Small intestine (tissue), 7 donors: Measurements from ENCODE around the gene KIR2DL1. TPM values are rescaled to one million over a fixed set of nuclear protein-coding genes. Genes with fewer than 3 reads are reported as not detected.
"Not testable (repeated sequence)": the region's sequence is repeated elsewhere in the genome, so short reads cannot be mapped to it uniquely, and the experiment has no call there.

Experiments
- DNase-seq, 2 donors: peaks; one replicate each; pipeline versions ENCODE4 v3.0.0 to v3.0.0-alpha.2; 2013
- FAIRE-seq: peaks from 2 replicates; lab custom pipeline; 2012; peaks lifted over from hg19 to GRCh38; lab: Jason Lieb, UNC
- H3K27ac ChIP-seq, 3 donors: one replicate each; pipeline ENCODE4 v1.5.1; 2013; ENCODE audit warnings: low read length in 2 of 3, mild to moderate bottlenecking in 2 of 3, control low read depth in 1 of 3, inconsistent platforms in 1 of 3, low read depth in 1 of 3, moderate library complexity in 1 of 3
- H3K27me3 ChIP-seq, 3 donors: one replicate each; pipeline ENCODE4 v1.6.1; 2013; ENCODE audit warnings: low read length in 3 of 3, inconsistent platforms in 1 of 3; ENCODE audit not compliant: control insufficient read depth in 3 of 3, insufficient read depth in 3 of 3
- H3K36me3 ChIP-seq, 3 donors: one replicate each; pipeline ENCODE4 v1.6.1; 2013; ENCODE audit warnings: low read length in 3 of 3, inconsistent platforms in 1 of 3, low read depth in 1 of 3, mild to moderate bottlenecking in 1 of 3, moderate library complexity in 1 of 3; ENCODE audit not compliant: control insufficient read depth in 3 of 3, insufficient read depth in 2 of 3
- H3K4me1 ChIP-seq, 3 donors: one replicate each; pipeline ENCODE4 v1.6.1; 2013; ENCODE audit warnings: low read length in 2 of 3, inconsistent platforms in 1 of 3, low read depth in 1 of 3, mild to moderate bottlenecking in 1 of 3, moderate library complexity in 1 of 3; ENCODE audit not compliant: control insufficient read depth in 3 of 3, insufficient read depth in 2 of 3
- H3K4me3 ChIP-seq, 3 donors: one replicate each; pipeline ENCODE4 v1.5.1; 2013; ENCODE audit warnings: low read length in 3 of 3, control low read depth in 1 of 3, inconsistent platforms in 1 of 3, low read depth in 1 of 3, mild to moderate bottlenecking in 1 of 3, moderate library complexity in 1 of 3
- H3K9me3 ChIP-seq, 2 donors: one replicate each; pipeline ENCODE4 v1.6.1; 2013; ENCODE audit warnings: low read depth in 1 of 2, low read length in 1 of 2; ENCODE audit not compliant: control insufficient read depth in 2 of 2, insufficient read depth in 1 of 2
- WGBS, 3 donors: extraction: QIAGEN DNeasy Blood & Tissue Kit; methylation state at CpG; one replicate each; pipeline ENCODE4 v1.1.7; 2013; 5-methylcytosine and 5-hydroxymethylcytosine counted together
- polyA plus RNA-seq, 4 donors: library from polyadenylated mRNA; stranded (reverse) in 3 of 4; unstranded in 1 of 4; fragments of 200-250 nt in 3 of 4; fragments of 120-200 nt in 1 of 4; gene quantifications; one replicate each; pipeline versions ENCODE4 v1.2.1 to v1.2.3, GENCODE V29; 2013
- donor health status: healthy with polysubstance abuse.
- donor health status: control.
- donor health status: control.
- donor health status: Bipolar disorder and iron deficiency.
- donor health status: healthy.

Gene KIR2DL1
- polyA plus RNA-seq, 4 donors, result 0.04 to 0.07 TPM; not detected in 2

- not testable (repeated sequence) for H3K27ac ChIP-seq, H3K36me3 ChIP-seq, H3K4me1 ChIP-seq, FAIRE-seq, H3K4me3 ChIP-seq, DNase-seq, H3K27me3 ChIP-seq
- WGBS, 3 donors, result 89 to 95% (median 89%) methylated on average over 14 to 16 of the region's 16 CpGs
- H3K9me3 ChIP-seq, result peaks cover 0 to 10% of the 10 kb centered on the region in 2 donors
Measured at GRCh38 chr19:54738306-54738705, 31.3 kb upstream of the KIR2DL1 start, which contains the start of gene KIR2DL3. Gene KIR2DL3, plus strand, starts transcription at chr19:54738513. Its CDS starts 33 bp downstream, at chr19:54738546.

- H3K4me1 ChIP-seq, result no peaks in the 10 kb centered on the region
- no peak for DNase-seq
- no peaks in the 10 kb centered on the region for H3K36me3 ChIP-seq
- H3K9me3 ChIP-seq, result peaks cover 0 to 8% of the 10 kb centered on the region in 2 donors
- H3K27ac ChIP-seq, result no peak overlapping the region
- H3K27me3 ChIP-seq, result no peaks in the 10 kb centered on the region
- H3K4me3 ChIP-seq, result no peak overlapping the region
- FAIRE-seq, result no peak
- WGBS, 3 donors, result 70 to 93% (median 80%) methylated on average over 1 of the region's 1 CpG
Measured at GRCh38 chr19:54738715-54739114, 30.9 kb upstream of the KIR2DL1 start.

- no peak for DNase-seq
- FAIRE-seq, result no peak
Measured at GRCh38 chr19:54739587-54740497, 29.8 kb upstream of the KIR2DL1 start.

GRCh38 chr19:54741950-54742349, 27.6 kb upstream of the KIR2DL1 start:
- not testable (repeated sequence) for H3K27ac ChIP-seq, H3K27me3 ChIP-seq, H3K36me3 ChIP-seq, H3K4me1 ChIP-seq, FAIRE-seq, H3K9me3 ChIP-seq, DNase-seq, H3K4me3 ChIP-seq
- 59 to 64% (median 64%) methylated on average over 5 of the region's 5 CpGs for WGBS, 3 donors

More at GRCh38 chr19:54739587-54740497, 29.8 kb upstream of the KIR2DL1 start:
- WGBS, 3 donors, result 73 to 84% (median 80%) methylated on average over 13 of the region's 13 CpGs
- H3K27me3 ChIP-seq, result no peaks in the 10 kb centered on the region
- H3K27ac ChIP-seq, result no peak overlapping the region
- no peak overlapping the region for H3K4me3 ChIP-seq
- H3K36me3 ChIP-seq, result no peaks in the 10 kb centered on the region
- peaks cover 0 to 7% of the 10 kb centered on the region in 2 donors for H3K9me3 ChIP-seq
- H3K4me1 ChIP-seq, result no peaks in the 10 kb centered on the region

- H3K27me3 ChIP-seq, DNase-seq, H3K4me3 ChIP-seq, H3K36me3 ChIP-seq, H3K27ac ChIP-seq, H3K9me3 ChIP-seq, H3K4me1 ChIP-seq, FAIRE-seq: not testable (repeated sequence)
- 66 to 84% (median 73%) methylated on average over 5 of the region's 5 CpGs for WGBS, 3 donors
Measured at GRCh38 chr19:54744080-54744479, 25.5 kb upstream of the KIR2DL1 start.

- DNase-seq, H3K4me3 ChIP-seq, H3K36me3 ChIP-seq, H3K9me3 ChIP-seq, H3K27me3 ChIP-seq, H3K27ac ChIP-seq, H3K4me1 ChIP-seq, FAIRE-seq: not testable (repeated sequence)
- WGBS, 3 donors, result 64 to 69% (median 69%) methylated on average over 9 of the region's 9 CpGs
Measured at GRCh38 chr19:54747614-54748322, 21.8 kb upstream of the KIR2DL1 start.

GRCh38 chr19:54750276-54750675, 19.3 kb upstream of the KIR2DL1 start:
- WGBS, 3 donors, result 30 to 52% (median 40%) methylated on average over 6 of the region's 6 CpGs
- FAIRE-seq, H3K4me1 ChIP-seq, H3K27ac ChIP-seq, H3K27me3 ChIP-seq, H3K9me3 ChIP-seq, H3K4me3 ChIP-seq, DNase-seq, H3K36me3 ChIP-seq: not testable (repeated sequence)
